Fibroblast of mammary gland (primary cell): ENCODE results near the gene CCNL2.
A peak's percentile ranks its signal among the peaks of the same experiment; 100 is the strongest.
"Not testable (repeated sequence)": the region's sequence is repeated elsewhere in the genome, so short reads cannot be mapped to it uniquely, and the experiment has no call there.

Experiments
- DNase-seq: peaks from one replicate; pipeline ENCODE4 v3.0.0-alpha.2; 2010; ENCODE audit warnings: low read depth
- H3K4me3 ChIP-seq: 2 replicates; pipeline ENCODE4 v1.5.1; 2011; ENCODE audit warnings: low read depth, mild to moderate bottlenecking, low read length, moderate library complexity; ENCODE audit not compliant: control insufficient read depth
- TF ChIP-seq, protein P1 (sequence below): conservative IDR thresholded peaks from 2 replicates; pipeline ENCODE4 v1.5.1; 2011; ENCODE audit warnings: low read depth, low read length, inconsistent platforms; ENCODE audit not compliant: control insufficient read depth, insufficient read depth

CCNL2 gene

DNA sequence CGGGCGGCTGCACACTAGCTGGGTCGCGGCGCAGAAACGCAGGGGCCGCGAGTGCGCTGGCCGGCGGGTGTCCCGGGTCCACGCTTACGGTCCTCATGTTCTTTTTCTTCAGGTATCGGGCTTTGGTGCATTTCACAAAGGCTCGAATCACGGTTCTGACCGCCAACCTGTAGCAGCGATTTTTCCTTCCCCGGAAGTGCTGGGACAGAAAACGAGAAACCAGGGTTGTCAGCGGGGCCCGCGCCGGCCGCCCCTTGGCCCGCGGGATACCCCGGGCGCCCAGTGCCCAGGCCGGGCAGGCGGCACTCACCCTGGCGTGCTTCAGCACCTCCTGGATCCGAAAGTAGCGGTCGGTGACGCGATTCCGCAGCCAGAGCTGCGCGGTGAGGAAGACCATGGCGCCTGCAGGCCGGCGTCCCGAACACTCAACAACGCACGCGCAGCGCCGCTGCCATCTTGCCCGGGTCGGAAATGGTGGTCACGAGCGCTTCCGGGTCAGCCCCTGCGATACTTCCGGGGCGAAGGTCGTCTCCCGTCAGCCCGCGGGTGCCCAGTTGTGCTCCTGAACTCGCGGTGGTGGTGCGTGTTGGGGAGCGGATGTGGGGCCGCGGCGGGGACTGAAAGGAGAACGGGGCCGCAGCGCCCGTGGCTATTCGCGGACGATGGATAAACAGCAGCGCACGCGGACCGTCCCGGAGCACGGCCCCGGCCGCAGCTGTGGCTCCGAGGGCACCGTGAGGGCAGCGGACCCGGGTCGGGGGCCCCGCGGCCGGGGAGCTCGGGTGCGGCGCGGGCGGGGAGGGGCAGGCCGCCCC, 7.9 kb upstream of the CCNL2 start, which contains the start of gene MRPL20:
TSS of gene MRPL20 (minus strand) at position 473 of the 815 bp plus-strand sequence. CDS start at position 397, 76 bp downstream.
- H3K4me3 ChIP-seq, result peak within 1 kb of the TSS; percentile 79
- DNase-seq, result peak; percentile 88
- TF ChIP-seq, protein P1, sequence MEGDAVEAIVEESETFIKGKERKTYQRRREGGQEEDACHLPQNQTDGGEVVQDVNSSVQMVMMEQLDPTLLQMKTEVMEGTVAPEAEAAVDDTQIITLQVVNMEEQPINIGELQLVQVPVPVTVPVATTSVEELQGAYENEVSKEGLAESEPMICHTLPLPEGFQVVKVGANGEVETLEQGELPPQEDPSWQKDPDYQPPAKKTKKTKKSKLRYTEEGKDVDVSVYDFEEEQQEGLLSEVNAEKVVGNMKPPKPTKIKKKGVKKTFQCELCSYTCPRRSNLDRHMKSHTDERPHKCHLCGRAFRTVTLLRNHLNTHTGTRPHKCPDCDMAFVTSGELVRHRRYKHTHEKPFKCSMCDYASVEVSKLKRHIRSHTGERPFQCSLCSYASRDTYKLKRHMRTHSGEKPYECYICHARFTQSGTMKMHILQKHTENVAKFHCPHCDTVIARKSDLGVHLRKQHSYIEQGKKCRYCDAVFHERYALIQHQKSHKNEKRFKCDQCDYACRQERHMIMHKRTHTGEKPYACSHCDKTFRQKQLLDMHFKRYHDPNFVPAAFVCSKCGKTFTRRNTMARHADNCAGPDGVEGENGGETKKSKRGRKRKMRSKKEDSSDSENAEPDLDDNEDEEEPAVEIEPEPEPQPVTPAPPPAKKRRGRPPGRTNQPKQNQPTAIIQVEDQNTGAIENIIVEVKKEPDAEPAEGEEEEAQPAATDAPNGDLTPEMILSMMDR, result no peak

DNA sequence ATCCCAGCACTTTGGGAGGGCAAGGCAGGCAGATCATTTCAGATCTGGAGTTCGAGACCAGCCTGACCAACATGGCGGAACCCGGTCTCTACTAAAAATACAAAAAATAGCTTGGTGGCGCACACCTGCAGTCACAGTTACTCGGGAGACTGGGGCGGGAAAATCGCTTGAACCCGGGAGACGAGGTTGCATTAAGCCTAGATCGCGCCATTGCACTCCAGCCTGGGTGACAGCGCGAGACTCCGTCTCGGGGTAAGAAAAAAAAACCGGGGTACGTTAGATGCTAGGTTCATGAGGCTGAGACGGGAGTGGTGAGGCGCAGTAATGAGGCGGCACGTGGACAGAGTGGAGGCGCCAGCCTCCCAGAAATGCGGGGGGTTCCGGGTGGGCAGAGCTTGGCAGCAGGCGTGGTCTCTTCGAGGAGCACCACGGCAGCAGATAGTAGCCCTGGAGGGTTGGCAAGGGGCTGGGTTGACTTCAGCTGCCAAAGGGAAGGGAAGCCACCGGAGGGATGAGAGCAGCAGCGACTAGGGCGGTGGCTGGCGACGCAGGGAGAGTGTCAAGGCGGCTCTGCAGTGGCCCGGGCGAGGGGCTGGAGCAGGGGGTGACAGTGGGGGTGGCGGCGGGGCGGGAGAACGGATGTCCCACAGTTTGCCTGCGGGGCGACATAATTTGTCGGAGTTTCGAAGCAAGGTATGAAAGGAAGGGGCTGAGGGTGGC, 7.1 kb upstream of the CCNL2 start:
- TF ChIP-seq, protein P1, result no peak
- DNase-seq, result no peak
- H3K4me3 ChIP-seq, result peak overlapping the region; percentile 79

DNA sequence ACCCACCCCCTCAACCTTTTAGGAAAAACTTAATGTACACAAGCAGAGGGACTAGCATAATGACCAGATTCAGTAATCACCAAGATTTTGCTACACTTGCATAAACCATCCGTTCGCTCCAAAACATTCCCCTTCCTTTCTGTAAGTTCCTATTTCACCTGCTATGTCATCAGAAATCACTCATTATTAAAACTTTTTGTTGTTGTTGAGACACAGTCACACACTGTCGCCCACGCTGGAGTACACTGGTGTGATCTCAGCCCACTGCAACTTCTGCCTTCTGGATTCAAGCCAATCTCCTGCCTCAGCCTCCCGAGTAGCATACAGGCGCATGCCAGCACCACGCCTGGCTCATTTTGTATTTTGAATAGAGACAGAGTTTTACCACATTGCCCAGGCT, 4.5 kb upstream of the CCNL2 start:
- no peak overlapping the region for H3K4me3 ChIP-seq
- TF ChIP-seq, protein P1, result no peak
- peak; percentile 20 for DNase-seq

DNA sequence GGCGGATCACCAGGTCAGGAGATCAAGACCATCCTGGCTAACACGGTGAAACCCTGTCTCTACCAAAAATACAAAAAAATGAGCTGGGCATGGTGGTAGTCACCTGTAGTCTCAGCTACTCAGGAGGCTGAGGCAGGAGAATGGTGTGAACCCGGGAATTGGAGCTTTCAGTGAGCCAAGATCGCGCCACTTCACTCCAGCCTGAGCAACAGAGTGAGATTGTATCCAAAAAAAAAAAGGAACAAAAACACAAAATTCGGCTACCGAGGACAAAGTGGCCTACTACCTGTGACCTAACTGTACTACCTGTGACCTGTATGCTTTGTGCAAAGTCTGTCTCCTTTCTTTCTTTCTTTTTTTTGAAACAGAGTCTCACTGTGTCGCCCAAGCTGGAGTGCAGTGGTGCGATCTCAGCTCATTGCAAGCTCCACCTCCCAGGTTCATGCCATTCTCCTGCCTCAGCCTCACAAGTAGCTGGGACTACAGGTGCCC, 3.8 kb upstream of the CCNL2 start:
- not testable (repeated sequence) for DNase-seq, H3K4me3 ChIP-seq

DNA sequence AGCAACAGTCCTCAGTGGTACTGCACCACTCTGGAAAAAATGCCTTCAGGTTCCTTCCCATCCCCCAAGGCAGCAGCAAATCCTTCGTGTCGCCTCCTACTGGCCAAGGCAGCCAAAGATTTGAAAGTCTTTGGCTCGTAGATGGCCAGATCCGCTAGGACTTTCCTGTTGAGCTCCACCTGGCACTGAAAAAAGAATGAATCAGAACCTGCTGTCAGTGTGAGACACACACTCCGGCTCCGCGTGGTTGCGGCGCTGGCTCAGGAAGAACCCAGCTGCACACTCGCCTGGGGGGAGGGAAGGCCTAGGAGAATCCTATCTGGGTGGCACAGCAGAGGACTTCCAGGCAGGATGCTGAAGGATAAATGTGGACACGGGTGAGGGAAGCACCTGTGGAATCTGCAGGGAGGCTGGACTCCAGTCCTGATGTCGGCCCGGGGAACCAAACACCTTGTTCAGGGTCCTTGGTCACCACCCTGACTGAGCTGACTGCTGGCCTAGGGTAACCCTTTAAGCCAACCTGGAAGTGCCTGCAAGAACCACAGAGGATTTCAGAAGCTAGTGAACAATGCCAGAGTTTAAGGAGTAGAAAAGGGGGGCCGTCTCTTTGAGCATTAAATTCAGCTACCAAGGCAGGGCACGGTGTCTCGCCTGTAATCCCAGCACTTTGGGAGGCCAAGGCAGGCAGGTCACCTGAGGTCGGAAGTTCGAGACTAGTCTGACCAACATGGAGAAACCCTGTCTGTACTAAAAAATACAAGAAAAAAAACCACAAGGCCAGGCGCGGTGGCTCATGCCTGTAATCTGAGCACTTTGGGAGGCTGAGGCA, 3.2 kb upstream of the CCNL2 start:
- no peak overlapping the region for H3K4me3 ChIP-seq
- TF ChIP-seq, protein P1, result peak; percentile 90
- DNase-seq, result peak; percentile 90

DNA sequence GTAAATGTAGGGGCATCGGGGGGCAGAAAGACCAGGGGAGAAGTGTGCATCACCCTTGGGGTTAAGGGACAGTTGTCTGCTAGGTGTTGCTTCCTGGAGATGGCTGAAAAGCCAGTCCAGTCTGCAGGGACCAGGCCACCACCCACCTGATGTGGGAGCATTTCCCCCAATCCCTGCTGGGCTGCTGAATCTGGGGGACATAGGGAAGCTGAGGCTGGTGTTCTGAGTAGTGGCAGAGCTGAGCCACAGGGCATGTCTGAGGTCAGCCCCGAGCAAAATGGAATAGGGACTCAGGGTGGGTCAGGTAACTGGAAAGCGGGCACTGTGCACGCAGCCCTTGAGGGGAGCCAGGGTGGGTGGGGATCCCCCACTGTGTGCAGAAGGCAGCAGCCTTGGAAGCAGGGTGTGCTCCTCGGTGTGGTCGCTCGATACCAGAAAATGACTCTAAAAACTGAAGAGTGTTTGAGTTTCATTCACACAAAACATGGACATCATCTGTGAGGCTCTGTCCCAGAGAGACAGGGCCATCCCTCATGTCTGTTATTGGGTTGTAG, 2.4 kb upstream of the CCNL2 start:
- no peak overlapping the region for H3K4me3 ChIP-seq
- DNase-seq, result no peak
- TF ChIP-seq, protein P1, result no peak
